C4-2B (cell line): Measurements from ENCODE around the gene PPP1R14D.

Source experiments
- ZFX ChIP-seq: fragments of 450-650 bp; IDR thresholded peaks from 2 replicates; pipeline ENCODE4 v1.6.1; 2017
- TF ChIP-seq, protein P1 (sequence below): fragments of 450-650 bp; conservative IDR thresholded peaks from 2 replicates; pipeline ENCODE4 v1.5.1; 2017; ENCODE audit warnings: mild to moderate bottlenecking

DNA sequence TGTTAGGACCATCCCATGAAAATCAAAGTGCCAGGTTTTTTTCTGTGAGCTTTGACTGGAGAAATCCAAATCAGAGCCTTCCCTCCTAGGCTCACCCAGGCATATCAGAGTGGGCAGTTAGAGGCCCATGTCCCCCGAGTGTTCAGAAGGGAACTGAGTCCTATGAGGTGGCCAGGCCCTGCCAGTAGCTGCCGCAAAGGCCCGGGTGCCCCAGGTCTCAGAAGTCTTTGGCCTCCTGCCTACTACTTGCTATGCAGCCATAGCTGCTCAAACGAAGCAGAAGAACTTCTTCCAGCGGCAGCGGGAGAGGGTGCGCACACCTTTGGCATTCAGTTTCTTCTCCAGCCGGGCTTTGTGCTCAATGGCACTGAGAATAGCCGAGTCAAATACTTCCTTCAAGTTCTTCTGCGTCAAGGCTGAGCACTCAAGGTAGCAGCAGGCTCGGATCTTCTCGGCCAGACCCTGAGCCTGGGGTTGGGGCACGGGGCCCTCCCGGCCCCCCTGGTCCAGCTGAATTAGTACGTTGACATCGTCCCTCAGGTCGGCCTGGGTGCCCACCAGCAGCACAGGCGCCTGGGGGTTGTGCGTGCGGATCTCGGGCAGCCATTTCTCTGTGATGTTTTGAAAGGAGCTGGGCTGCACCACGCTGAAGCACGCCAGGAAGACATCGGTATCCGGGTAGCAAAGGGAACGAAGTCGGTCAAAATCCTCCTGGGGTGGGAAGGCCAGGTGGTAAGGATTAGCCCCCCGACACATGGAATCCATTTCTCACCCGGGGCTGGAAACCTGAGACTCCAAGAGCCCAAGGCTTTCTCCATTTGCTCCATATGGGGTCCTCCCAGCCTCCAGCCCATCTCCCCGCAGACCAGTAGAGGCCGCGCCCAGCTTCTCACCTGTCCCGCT lies 44.5 kb upstream of the PPP1R14D start:
- TF ChIP-seq, protein P1, sequence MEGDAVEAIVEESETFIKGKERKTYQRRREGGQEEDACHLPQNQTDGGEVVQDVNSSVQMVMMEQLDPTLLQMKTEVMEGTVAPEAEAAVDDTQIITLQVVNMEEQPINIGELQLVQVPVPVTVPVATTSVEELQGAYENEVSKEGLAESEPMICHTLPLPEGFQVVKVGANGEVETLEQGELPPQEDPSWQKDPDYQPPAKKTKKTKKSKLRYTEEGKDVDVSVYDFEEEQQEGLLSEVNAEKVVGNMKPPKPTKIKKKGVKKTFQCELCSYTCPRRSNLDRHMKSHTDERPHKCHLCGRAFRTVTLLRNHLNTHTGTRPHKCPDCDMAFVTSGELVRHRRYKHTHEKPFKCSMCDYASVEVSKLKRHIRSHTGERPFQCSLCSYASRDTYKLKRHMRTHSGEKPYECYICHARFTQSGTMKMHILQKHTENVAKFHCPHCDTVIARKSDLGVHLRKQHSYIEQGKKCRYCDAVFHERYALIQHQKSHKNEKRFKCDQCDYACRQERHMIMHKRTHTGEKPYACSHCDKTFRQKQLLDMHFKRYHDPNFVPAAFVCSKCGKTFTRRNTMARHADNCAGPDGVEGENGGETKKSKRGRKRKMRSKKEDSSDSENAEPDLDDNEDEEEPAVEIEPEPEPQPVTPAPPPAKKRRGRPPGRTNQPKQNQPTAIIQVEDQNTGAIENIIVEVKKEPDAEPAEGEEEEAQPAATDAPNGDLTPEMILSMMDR: no peak
- TF ChIP-seq ZFX: no peak
